T-helper 9 cell (primary cell): ENCODE data around the gene TMEM139.

ENCODE experiments used
- DNase-seq: peaks from one replicate; pipeline ENCODE4 v3.0.0-alpha.2; 2020

Gene TMEM139

GRCh38 chr7:143329471-143330170, 44.9 kb downstream of the TMEM139 start:
- no peak for DNase-seq

DNA sequence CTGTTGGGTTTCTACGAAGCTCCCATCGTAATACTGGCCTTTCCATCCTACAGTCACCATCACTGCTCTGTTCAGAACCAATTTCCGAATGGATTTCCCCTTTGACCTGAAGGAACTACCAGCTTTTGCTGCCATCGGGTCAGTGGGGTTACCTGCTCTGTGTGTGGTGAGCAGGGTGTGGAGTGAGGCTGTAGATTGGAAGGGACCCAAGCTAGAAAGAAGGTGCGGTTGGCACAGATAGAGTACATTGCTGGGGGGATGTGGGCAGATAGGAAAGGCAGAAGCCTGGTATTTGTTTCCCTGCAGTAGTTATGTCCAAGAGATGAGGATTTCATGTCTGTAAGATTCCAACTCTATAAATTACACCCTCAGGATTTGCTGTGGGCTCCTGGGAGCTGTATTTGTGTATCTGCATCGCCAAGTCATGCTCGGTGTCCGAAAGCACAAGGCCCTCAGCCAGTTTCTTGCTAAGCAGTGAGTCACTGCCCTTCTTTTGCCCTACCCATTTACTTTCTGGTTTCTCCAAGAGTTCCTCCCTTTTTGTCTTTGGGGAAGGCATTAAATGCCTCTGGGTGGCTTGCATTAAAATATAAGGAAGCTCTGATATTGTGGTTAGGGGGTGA, 46.5 kb downstream of the TMEM139 start:
- DNase-seq, result no peak

- no peak for DNase-seq
These were observed 49.5 kb downstream of the TMEM139 start for GRCh38 chr7:143334244-143334643.

DNA sequence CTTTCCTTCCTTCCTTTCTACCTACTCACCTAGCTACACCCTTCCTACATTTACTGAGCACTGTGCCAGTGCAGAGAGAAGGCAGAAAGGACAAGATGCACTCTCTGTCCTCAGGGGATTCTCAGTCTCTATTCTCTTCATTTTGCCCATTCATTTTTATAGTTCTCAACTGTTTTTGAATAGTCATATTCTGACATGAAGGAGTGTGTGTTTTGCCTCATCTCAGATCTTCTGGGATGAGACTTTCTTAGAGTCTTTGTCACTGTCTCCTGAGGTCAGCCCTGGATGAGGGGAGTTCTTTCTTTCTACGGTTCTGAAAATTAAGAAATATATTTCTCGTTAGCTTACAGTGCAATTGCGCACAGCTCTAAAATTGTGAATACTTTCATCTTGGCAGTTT, 52.5 kb downstream of the TMEM139 start:
- no peak for DNase-seq
